ENCODE measurements around the gene AATK.

The AATK gene

GRCh38 chr17:81143717-81144422, 22.2 kb downstream of the AATK start:
- no peak for TF ChIP-seq POLR2A (IDR thresholded peaks at IDR 0.05; ENCODE audit: low read length)
- no peak for TF ChIP-seq GATA1 (IDR thresholded peaks at IDR 0.05; ENCODE audit: low read depth, low read length)

GRCh38 chr17:81143200-81143527, 22.9 kb downstream of the AATK start:
- DNase-seq, result no peak
- TF ChIP-seq GATA1 (IDR thresholded peaks at IDR 0.05; ENCODE audit: low read depth, low read length) (no peak), POLR2A (IDR thresholded peaks at IDR 0.05; ENCODE audit: low read length) (no peak)

More at GRCh38 chr17:81143717-81144422, 22.2 kb downstream of the AATK start:
- DNase-seq, result no peak

DNA sequence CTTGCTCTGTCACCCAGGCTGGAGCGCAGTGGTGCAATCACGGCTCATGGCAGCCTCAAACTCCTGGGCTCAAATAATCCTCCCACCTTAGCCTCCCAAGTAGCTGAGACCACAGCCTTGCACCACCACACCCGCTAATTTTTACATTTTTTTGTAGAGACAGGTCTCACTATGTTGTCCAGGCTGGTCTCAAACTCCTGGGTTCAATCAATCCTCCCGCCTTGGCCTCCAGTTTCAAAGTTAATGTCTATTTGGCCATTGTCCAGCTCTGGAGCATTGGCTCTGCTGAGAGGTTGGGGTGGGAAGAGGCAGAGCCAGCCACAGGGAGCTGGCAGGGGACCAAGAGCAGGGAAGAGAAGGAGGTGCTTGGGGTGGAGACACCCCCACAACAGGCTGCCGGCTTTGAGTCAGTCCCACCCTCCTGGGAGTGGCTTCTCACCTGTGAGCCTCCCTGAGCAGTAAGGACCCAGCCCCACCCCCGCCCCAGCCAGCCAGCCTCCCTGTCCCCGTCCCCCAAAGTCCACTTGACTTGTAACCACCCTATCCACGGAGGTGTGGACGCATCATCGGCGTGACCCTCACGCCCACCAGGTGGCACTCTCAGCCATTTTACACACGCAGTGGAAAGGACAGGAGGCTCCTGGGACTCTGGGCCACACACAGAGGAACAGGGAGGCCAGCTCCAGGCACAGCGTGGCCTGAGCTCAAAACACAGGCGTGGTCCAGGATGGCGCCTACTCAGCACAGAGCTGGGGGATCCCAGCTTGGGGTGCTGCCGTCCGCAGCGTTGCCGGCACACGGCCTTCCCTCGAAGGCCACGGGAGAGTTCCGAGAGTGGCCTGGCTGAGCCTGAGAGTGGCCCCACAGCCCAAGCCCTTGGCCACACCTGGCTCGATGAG, 23.5 kb downstream of the AATK start:
- DNase-seq, result peak; percentile 66 to 77
- TF ChIP-seq GATA1 (IDR thresholded peaks at IDR 0.05; ENCODE audit: low read depth, low read length), result no peak
- TF ChIP-seq POLR2A (IDR thresholded peaks at IDR 0.05; ENCODE audit: low read length), result no peak

DNA sequence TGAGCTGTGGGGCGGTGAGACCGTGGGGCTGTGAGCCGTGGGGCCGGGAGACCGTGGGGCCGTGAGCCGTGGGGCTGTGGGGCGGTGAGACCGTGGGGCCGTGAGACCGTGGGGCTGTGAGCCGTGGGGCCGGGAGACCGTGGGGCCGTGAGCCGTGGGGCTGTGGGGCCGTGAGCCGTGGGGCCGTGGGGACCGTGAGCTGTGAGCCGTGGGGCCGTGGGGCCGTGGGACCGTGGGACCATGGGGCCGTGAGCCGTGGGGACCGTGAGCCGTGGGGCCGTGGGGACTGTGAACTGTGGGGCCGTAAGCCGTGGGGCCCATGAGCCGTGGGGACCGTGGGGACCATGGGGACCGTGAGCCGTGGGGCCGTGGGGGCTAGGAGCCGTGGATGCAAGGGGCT, 25.3 kb downstream of the AATK start:
- TF ChIP-seq GATA1 (IDR thresholded peaks at IDR 0.05; ENCODE audit: low read depth, low read length), result no peak
- TF ChIP-seq POLR2A (IDR thresholded peaks at IDR 0.05; ENCODE audit: low read length), result no peak
- DNase-seq, result no peak

DNA sequence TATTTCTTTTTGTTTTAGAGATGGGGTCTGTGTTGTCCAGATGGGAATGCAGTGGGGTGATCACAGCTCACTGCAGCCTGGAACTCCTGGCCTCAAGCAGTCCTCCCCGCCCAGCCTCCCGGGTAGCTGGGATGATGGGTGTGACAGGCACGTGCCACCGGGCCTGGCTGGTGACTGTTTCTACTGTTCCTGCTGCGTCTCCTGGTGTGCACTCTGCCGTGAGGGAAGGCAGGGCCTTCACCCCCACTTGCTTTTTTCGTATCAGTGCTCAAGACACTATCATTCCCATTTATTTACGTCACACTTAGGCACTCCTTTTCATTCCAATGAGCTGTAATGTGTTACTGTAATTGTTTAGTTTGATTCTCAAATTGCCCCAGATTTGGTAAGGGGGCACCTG, 26.0 kb downstream of the AATK start:
- no peak for TF ChIP-seq POLR2A (IDR thresholded peaks at IDR 0.05; ENCODE audit: low read length)
- TF ChIP-seq GATA1 (IDR thresholded peaks at IDR 0.05; ENCODE audit: low read depth, low read length), result no peak
- DNase-seq, result no peak

DNA sequence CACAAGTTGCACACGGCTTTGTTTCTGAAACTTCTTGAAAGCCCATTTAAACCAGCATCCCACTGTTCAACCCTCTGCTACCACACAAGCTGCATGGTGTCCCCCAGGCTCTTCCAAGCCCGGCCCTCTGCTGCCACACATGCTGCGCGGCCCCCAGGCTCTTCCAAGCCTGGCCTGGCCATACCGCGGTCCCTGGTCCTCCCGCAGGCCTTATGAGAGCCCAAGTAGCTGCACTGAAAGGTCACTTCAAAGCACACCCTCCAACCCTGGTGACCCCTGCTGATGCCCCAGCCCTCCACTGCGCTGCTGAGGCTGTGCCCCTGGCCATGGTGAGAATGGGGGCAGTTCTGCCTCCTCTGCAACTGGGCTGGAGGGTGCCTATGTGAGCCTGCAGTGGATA, 26.6 kb downstream of the AATK start:
- TF ChIP-seq GATA1 (IDR thresholded peaks at IDR 0.05; ENCODE audit: low read depth, low read length) (no peak), POLR2A (IDR thresholded peaks at IDR 0.05; ENCODE audit: low read length) (no peak)
- DNase-seq, result no peak

DNA sequence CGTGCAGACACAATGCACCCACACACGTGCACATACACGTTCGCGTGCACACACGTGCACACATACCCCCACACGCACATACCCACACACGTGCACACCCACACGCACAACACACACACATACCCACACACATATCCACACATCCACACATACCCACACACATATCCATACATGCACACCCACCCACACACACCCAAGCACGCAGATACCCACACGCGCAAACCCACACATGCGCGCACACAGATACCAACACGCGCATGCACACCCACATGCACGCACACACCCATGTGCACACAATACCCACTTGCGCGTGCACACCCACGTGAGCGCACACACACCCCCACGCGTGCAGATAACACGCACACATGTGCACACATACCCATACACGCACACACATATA, 27.5 kb downstream of the AATK start:
- DNase-seq, result no peak
- TF ChIP-seq POLR2A (IDR thresholded peaks at IDR 0.05; ENCODE audit: low read length) (no peak), GATA1 (IDR thresholded peaks at IDR 0.05; ENCODE audit: low read depth, low read length) (no peak)

GRCh38 chr17:81138083-81138482, 27.9 kb downstream of the AATK start:
- DNase-seq, result no peak

GRCh38 chr17:81137248-81137647, 28.8 kb downstream of the AATK start:
- DNase-seq, result no peak
- TF ChIP-seq GATA1 (IDR thresholded peaks at IDR 0.05; ENCODE audit: low read depth, low read length) (no peak), POLR2A (IDR thresholded peaks at IDR 0.05; ENCODE audit: low read length) (no peak)

More at GRCh38 chr17:81138083-81138482, 27.9 kb downstream of the AATK start:
- no peak for TF ChIP-seq GATA1 (IDR thresholded peaks at IDR 0.05; ENCODE audit: low read depth, low read length)
- no peak for TF ChIP-seq POLR2A (IDR thresholded peaks at IDR 0.05; ENCODE audit: low read length)

DNA sequence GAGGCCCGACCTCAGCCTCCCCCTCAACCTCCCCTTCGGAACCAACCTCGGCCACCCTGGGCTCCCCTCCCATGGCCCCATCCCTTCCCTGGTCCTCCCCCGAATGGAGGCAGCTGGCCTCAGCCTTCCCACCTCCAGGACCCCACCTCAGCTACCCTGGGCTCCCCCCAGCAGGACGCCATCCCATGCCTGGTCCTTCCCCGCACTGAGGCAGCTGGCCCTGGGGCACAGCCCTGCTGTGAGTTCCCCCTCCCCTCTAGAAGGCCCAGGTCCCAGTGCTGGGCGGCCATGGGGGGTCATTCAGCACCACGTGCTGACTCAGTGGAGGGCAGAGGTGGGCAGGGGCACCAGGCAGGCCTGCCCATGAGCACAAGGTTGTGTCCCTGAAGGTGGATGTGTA, 29.7 kb downstream of the AATK start:
- DNase-seq, result no peak
- TF ChIP-seq POLR2A (IDR thresholded peaks at IDR 0.05; ENCODE audit: low read length) (no peak), GATA1 (IDR thresholded peaks at IDR 0.05; ENCODE audit: low read depth, low read length) (no peak)

DNA sequence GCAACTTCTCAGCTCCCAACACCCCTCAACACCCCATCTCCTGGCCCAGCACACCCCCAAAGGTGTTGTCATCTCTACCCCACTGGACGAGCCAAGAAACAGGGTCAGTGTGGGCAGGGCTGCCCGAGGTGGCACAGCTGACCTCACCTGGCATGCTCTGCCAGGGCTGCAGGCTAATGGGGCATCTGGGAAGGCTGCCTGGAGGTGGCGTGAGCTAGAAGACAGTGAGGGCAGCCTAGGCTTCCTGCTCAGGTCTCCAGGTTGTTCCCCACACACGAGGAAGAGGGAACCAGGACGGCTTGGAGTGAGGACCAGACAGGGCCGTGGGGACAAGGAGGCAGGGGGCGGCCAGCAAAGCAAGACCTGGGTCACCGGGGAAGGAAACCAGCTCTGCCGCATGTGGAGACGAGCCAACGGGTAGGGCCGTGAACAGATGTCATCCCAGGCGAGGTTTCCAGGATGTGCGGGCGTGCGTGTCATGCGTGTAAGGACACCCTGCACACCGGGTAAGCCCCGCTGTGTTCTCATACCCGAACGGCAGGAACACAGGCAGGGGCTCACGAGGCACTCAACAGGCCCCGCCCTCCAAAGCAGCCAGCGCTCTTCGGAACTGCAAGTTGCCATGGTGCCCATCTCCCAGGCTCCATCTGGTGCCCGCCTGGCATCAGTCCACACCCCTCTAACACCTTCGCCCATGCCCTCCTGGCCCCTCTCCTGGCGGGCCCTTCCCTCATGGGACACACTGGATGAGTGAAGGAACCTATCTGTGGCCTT, 30.3 kb downstream of the AATK start:
- no peak for DNase-seq
- TF ChIP-seq POLR2A (IDR thresholded peaks at IDR 0.05; ENCODE audit: low read length) (no peak), GATA1 (IDR thresholded peaks at IDR 0.05; ENCODE audit: low read depth, low read length) (no peak)

GRCh38 chr17:81134064-81134781, 31.8 kb downstream of the AATK start:
- DNase-seq, result no peak
- no peak for TF ChIP-seq POLR2A (IDR thresholded peaks at IDR 0.05; ENCODE audit: low read length)
- TF ChIP-seq GATA1 (IDR thresholded peaks at IDR 0.05; ENCODE audit: low read depth, low read length), result no peak
